GM23338 (cell line): ENCODE results near the gene EPG5. TPM values are rescaled to one million over a fixed set of nuclear protein-coding genes. Genes with fewer than 3 reads are reported as not detected.

Source experiments
- EZH2phosphoT487 ChIP-seq: fragments of 200-600 bp; sonication (generic); IDR thresholded peaks from one replicate; pipeline ENCODE4 v1.8.1; 2018; ENCODE audit warnings: antibody characterized with exemption; ENCODE audit not compliant: unreplicated experiment
- JUNB ChIP-seq: IDR thresholded peaks from one replicate; pipeline ENCODE4 v1.6.1; 2016; ENCODE audit warnings: antibody characterized with exemption; ENCODE audit not compliant: unreplicated experiment
- POLR2AphosphoS5 ChIP-seq: IDR thresholded peaks from 2 replicates; pipeline ENCODE4 v1.6.1; 2016; ENCODE audit warnings: antibody characterized with exemption, low read depth
- ZNF331 ChIP-seq: fragments of 250-450 bp; sonication (Bioruptor Pico); IDR thresholded peaks from 2 replicates; pipeline ENCODE4 v1.5.0; 2020; ENCODE audit warnings: low read depth, mild to moderate bottlenecking, moderate library complexity
- ZNF462 ChIP-seq: fragments of 250-450 bp; sonication (Bioruptor Pico); IDR thresholded peaks from 2 replicates; pipeline ENCODE4 v1.5.0; 2020; ENCODE audit warnings: mild to moderate bottlenecking, moderate library complexity
- polyA plus RNA-seq: library from polyadenylated mRNA; unstranded; fragments of >200 nt; fragmentation: Nextera tagmentation; extraction: Ambion mirVana; gene quantifications from 2 replicates; pipeline ENCODE4 v1.2.1, GENCODE V29; 2016
- total RNA-seq: library from RNA; depleted of rRNA; stranded (reverse); fragments of >200 nt; shearing (Covaris generic); gene quantifications from 2 replicates; pipeline ENCODE4 v1.2.3, GENCODE V29; 2014
- TF ChIP-seq, protein P1 (sequence below): IDR thresholded peaks from 2 replicates; pipeline ENCODE4 v1.6.1; 2016; ENCODE audit warnings: antibody characterized with exemption
- TF ChIP-seq, protein P2 (sequence below): IDR thresholded peaks from one replicate; pipeline ENCODE4 v1.6.1; 2018; ENCODE audit warnings: antibody characterized with exemption; ENCODE audit not compliant: unreplicated experiment

The EPG5 gene
- total and polyA plus RNA-seq, 2 experiments from 2014 or later: 4.1 to 29.2 TPM

GRCh38 chr18:45806226-45806625, 160.9 kb downstream of the EPG5 start (continued):
- TF ChIP-seq ZNF462 (no peak), EZH2phosphoT487 (no peak), POLR2AphosphoS5 (no peak), ZNF331 (CRISPR knock-in tag) (no peak), JUNB (no peak)
- TF ChIP-seq, protein P1, sequence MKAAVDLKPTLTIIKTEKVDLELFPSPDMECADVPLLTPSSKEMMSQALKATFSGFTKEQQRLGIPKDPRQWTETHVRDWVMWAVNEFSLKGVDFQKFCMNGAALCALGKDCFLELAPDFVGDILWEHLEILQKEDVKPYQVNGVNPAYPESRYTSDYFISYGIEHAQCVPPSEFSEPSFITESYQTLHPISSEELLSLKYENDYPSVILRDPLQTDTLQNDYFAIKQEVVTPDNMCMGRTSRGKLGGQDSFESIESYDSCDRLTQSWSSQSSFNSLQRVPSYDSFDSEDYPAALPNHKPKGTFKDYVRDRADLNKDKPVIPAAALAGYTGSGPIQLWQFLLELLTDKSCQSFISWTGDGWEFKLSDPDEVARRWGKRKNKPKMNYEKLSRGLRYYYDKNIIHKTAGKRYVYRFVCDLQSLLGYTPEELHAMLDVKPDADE: no peak
- TF ChIP-seq, protein P2, sequence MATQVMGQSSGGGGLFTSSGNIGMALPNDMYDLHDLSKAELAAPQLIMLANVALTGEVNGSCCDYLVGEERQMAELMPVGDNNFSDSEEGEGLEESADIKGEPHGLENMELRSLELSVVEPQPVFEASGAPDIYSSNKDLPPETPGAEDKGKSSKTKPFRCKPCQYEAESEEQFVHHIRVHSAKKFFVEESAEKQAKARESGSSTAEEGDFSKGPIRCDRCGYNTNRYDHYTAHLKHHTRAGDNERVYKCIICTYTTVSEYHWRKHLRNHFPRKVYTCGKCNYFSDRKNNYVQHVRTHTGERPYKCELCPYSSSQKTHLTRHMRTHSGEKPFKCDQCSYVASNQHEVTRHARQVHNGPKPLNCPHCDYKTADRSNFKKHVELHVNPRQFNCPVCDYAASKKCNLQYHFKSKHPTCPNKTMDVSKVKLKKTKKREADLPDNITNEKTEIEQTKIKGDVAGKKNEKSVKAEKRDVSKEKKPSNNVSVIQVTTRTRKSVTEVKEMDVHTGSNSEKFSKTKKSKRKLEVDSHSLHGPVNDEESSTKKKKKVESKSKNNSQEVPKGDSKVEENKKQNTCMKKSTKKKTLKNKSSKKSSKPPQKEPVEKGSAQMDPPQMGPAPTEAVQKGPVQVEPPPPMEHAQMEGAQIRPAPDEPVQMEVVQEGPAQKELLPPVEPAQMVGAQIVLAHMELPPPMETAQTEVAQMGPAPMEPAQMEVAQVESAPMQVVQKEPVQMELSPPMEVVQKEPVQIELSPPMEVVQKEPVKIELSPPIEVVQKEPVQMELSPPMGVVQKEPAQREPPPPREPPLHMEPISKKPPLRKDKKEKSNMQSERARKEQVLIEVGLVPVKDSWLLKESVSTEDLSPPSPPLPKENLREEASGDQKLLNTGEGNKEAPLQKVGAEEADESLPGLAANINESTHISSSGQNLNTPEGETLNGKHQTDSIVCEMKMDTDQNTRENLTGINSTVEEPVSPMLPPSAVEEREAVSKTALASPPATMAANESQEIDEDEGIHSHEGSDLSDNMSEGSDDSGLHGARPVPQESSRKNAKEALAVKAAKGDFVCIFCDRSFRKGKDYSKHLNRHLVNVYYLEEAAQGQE: no peak
